Progenitor cell of endocrine pancreas (in vitro differentiated cells): ENCODE results near the gene PHF5A. TPM values are rescaled to one million over a fixed set of nuclear protein-coding genes. Genes with fewer than 3 reads are reported as not detected.

Experiments
- DNase-seq: peaks from one replicate; pipeline ENCODE4 v3.0.0; 2021; ENCODE audit warnings: low spot score; ENCODE audit not compliant: unreplicated experiment
- H3K27ac Mint-ChIP-seq: 2 replicates; pipeline ENCODE4 v1.8.0; 2021; ENCODE audit warnings: mild to moderate bottlenecking, moderate library complexity, mixed read lengths
- H3K27me3 Mint-ChIP-seq: 2 replicates; pipeline ENCODE4 v1.8.0; 2021; ENCODE audit warnings: mixed read lengths
- H3K36me3 Mint-ChIP-seq: 2 replicates; pipeline ENCODE4 v1.8.0; 2022; ENCODE audit warnings: mixed read lengths; ENCODE audit not compliant: insufficient read depth
- H3K4me1 Mint-ChIP-seq: 2 replicates; pipeline ENCODE4 v1.8.0; 2021; ENCODE audit warnings: low read depth, mixed read lengths
- H3K4me3 Mint-ChIP-seq: 2 replicates; pipeline ENCODE4 v1.8.0; 2021; ENCODE audit warnings: low read depth, mild to moderate bottlenecking, moderate library complexity, mixed read lengths
- H3K9me3 Mint-ChIP-seq: 2 replicates; pipeline ENCODE4 v1.8.0; 2021; ENCODE audit warnings: low read depth, mixed read lengths
- CTCF ChIP-seq: fragments of 200-600 bp; sonication (generic); IDR thresholded peaks from one replicate; pipeline ENCODE4 v1.5.0; 2021; ENCODE audit warnings: antibody characterized with exemption, mild to moderate bottlenecking; ENCODE audit not compliant: unreplicated experiment
- total RNA-seq: library from RNA; stranded (reverse); gene quantifications from 2 replicates; pipeline ENCODE4 v1.2.1, GENCODE V29; 2021

The PHF5A gene
- total RNA-seq, 1 donor from 2014 or later = 52.9 TPM

- H3K9me3 Mint-ChIP-seq = no peaks in the 10 kb centered on the region
- no peak for TF ChIP-seq CTCF
- no peak overlapping the region for H3K4me3 Mint-ChIP-seq
- H3K27ac Mint-ChIP-seq = peak overlapping the region; percentile 42
- H3K27me3 Mint-ChIP-seq = no peaks in the 10 kb centered on the region
- H3K4me1 Mint-ChIP-seq = peaks cover 13% of the 10 kb centered on the region
- H3K36me3 Mint-ChIP-seq = peaks cover 9% of the 10 kb centered on the region
- no peak for DNase-seq
These were observed 44.1 kb upstream of the PHF5A start for GRCh38 chr22:41512421-41513194.

- peaks cover 9% of the 10 kb centered on the region for H3K36me3 Mint-ChIP-seq
- H3K4me1 Mint-ChIP-seq = peaks cover 13% of the 10 kb centered on the region
These were observed 43.1 kb upstream of the PHF5A start for GRCh38 chr22:41511521-41511968.

GRCh38 chr22:41508770-41509170 lies 40.3 kb upstream of the PHF5A start:
- no peaks in the 10 kb centered on the region for H3K27me3 Mint-ChIP-seq
- no peak overlapping the region for H3K4me3 Mint-ChIP-seq
- H3K9me3 Mint-ChIP-seq = no peaks in the 10 kb centered on the region
- peaks cover 6% of the 10 kb centered on the region for H3K36me3 Mint-ChIP-seq
- peaks cover 13% of the 10 kb centered on the region for H3K4me1 Mint-ChIP-seq
- TF ChIP-seq CTCF = peak; percentile 13
- DNase-seq = no peak
- no peak overlapping the region for H3K27ac Mint-ChIP-seq

More at GRCh38 chr22:41511521-41511968, 43.1 kb upstream of the PHF5A start:
- Mint-ChIP-seq H3K27me3 (no peaks in the 10 kb centered on the region), H3K27ac (peak overlapping the region; percentile 74), H3K4me3 (no peak overlapping the region), H3K9me3 (no peaks in the 10 kb centered on the region)
- TF ChIP-seq CTCF = no peak
- DNase-seq = no peak

GRCh38 chr22:41507330-41508063 lies 39.0 kb upstream of the PHF5A start:
- DNase-seq = no peak
- no peak overlapping the region for H3K4me3 Mint-ChIP-seq
- TF ChIP-seq CTCF = no peak
- peaks cover 4% of the 10 kb centered on the region for H3K36me3 Mint-ChIP-seq
- H3K4me1 Mint-ChIP-seq = peaks cover 2% of the 10 kb centered on the region
- peak overlapping the region; percentile 69 for H3K27ac Mint-ChIP-seq
- H3K27me3 Mint-ChIP-seq = no peaks in the 10 kb centered on the region
- no peaks in the 10 kb centered on the region for H3K9me3 Mint-ChIP-seq

GRCh38 chr22:41505511-41506220 lies 37.2 kb upstream of the PHF5A start:
- no peak overlapping the region for H3K27ac Mint-ChIP-seq
- H3K27me3 Mint-ChIP-seq = no peaks in the 10 kb centered on the region
- no peaks in the 10 kb centered on the region for H3K9me3 Mint-ChIP-seq
- DNase-seq = no peak
- H3K4me3 Mint-ChIP-seq = no peak overlapping the region
- no peak for TF ChIP-seq CTCF
- H3K4me1 Mint-ChIP-seq = no peaks in the 10 kb centered on the region
- peaks cover 5% of the 10 kb centered on the region for H3K36me3 Mint-ChIP-seq
